Stimulated activated naive CD8-positive, alpha-beta T cell treated with anti-CD3 and anti-CD28 coated beads, Interleukin-15, Interleukin-2, amounts not matched to agents 100 U/mL and 50 U/mL, for 24 hours (primary cell): ENCODE measurements around the gene PHC2.
A peak's percentile ranks its signal among the peaks of the same experiment; 100 is the strongest.
"Not testable (repeated sequence)": the region's sequence is repeated elsewhere in the genome, so short reads cannot be mapped to it uniquely, and the experiment has no call there.

Experiments used
- ATAC-seq: fragments of 150-1000 bp; cut with Tn5 transposase; one replicate; pipeline ENCODE4 v1.10.0; 2021
- DNase-seq: peaks from one replicate; pipeline ENCODE4 v3.0.0; 2021

The PHC2 gene

DNA sequence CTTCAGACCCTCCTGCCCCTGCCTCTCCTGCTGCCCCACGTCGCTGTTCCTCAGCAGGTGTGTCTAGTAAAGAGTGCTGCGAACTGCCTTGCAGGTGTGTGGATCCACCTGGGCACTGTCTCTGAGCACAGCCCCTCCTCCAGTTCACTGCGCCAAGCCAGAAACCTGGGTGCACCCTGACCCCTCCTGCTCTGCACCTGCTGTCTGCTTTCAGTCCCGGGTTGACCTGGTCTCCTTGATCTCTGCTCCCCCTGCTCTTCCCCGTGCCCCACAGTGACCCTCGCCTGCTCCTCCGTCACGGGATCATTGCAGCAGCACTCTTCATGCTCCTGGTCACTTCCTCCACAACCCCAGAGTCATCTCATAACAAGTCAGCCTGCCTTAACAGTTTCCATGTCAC lies 116.5 kb downstream of the PHC2 start:
- ATAC-seq, result no peak
- DNase-seq, result no peak

GRCh38 chr1:33312413-33312749 lies 118.5 kb downstream of the PHC2 start:
- DNase-seq (no peak), ATAC-seq (no peak)

DNA sequence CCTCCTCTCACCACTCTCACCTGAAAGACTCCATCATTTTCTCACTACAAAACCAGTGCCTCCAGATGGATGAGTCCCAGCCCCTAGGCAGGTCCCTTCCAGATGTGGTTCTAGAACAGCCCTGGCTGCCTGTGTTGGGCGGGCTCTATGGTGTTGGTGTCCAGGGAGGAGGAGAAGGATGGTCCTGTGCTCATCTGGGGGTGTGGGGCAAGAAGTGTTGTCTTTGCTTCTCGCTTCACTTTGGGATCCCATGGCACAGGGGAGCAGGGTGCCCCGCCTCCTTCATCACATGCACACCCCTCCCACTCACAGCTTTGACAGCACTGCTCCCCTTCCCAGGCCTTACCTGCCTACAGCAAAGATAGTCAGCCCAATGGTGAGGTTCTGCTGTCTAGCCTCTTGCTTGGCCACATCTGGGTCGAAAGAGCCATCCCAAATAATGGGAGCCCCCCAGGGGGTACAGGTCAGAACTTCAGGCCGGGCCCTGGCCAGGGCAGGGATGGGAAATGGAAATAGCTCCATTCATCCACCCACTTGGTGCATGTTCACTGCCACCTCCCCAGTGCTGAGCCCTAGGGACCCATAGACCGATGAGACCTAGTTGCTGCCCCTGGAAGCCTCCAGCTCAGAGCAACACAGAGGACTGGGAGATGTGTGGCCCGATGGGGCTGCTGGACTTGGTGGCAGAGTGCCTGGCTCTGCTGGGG lies 119.0 kb downstream of the PHC2 start:
- DNase-seq, result no peak
- no peak for ATAC-seq

GRCh38 chr1:33310702-33311101 lies 120.2 kb downstream of the PHC2 start:
- no peak for DNase-seq
- ATAC-seq, result no peak

DNA sequence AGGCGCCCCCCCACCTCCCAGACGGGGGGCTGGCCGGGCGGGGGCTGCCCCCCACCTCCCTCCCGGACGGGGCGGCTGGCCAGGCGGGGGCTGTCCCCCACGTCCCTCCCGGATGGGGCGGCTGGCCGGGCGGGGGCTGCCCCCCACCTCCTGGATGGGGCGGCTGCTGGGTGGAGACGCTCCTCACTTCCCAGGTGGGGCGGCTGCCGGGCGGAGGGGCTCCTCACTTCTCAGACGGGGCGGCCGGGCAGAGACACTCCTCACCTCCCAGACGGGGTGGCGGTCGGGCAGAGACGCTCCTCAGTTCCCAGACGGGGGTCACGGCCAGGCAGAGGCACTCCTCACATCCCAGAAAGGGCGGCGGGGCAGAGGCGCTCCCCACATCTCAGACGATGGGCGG lies 121.5 kb downstream of the PHC2 start:
- not testable (repeated sequence) for DNase-seq, ATAC-seq

DNA sequence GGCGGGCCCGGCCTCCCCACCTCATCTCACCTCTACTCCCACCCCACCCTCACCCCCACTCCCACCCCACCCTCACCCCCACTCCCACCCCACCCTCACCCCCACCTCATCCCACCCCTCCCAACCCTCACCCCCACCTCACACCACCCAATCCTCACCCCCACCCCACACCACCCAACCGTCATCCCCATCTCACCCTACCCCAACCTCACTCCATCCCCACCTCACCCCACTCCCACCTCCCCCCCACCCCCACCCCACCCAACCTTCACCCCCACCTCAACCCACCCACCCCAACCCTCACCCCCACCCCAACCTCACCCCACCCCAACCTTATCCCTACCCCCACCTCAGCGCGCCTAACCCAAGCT lies 123.4 kb downstream of the PHC2 start:
- DNase-seq (no peak), ATAC-seq (no peak)

DNA sequence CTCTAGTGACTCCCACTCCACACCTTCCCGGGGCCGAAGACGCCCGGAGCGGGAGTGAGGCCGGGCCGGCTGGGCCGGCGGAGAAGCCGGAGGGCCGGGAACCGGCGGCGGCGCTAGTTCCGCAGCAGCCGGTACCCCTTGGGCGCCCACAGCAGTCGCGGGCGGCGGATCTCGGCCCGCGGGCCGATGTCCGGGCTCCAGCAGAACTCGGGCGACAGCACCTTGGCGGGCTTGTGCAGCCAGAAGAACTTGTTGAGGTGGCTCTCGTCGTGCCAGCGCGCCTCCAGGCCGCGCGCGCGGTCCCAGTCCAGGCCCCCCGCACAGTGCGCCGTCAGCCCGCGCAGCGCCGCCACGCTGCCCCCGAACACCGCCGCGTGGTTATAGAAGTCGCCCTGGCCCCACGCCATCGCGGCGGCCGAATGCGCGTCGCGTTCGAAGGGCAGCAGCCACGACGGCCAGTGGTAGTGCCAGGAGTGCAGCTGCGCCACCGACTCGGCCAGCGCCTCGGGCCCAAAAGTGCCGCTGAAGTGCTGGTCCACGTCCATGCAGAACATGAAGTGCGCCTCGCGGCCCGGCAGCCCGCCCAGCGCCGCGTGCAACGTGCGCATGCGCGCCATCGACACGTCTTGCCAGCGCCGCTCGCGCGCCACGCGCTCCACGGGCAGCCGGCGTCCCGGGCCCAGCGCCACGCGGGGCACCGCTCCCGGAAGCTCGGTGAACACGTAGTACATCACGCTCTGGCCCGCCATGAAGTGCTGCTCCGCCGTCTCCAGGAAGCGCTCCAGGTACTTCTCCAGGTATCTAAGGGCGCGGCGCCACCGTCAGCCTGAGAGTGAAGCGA lies 124.0 kb downstream of the PHC2 start:
- DNase-seq, result no peak
- ATAC-seq, result no peak

DNA sequence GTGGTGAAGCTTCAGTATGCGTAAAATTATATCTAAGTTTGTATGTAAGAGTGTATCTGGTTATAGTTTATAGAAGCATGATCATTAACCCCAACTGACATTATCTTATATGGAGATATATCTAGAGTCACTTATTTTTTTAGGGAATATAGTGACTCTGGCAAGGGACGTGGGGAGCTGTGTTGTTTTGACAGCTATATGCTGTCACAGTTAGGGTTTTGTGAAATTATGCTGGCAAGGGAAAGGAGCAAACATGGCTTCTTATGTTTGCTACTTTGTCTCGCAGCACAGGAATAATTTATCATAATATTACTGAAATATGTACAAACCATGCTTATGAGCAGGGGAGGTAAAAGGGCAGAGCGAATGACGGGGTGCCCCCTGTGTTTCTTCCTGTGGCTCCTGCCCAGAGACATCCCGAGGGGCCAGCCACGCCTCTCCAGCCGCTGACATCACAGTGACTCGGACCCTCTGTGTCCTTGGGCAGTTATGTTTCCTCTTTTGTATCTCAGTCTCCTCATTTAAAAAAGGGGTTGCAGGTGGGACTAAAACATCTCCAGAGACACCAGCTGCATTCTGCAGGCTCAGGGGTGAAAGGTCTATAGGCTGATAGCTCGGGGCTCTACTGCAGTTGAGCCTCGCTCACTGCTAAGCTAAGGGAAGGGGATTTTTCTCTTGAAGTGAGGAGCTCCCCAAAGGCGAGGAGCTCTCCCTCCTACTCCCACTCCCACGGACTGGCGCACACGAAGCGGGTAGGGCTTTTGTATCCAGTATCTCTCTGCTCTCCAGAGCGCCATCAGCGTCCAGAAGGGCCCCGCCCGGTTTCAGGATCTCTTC lies 124.9 kb downstream of the PHC2 start:
- DNase-seq (no peak), ATAC-seq (no peak)

- ATAC-seq (no peak), DNase-seq (no peak)
Measured at GRCh38 chr1:33305016-33305415, 125.9 kb downstream of the PHC2 start.

DNA sequence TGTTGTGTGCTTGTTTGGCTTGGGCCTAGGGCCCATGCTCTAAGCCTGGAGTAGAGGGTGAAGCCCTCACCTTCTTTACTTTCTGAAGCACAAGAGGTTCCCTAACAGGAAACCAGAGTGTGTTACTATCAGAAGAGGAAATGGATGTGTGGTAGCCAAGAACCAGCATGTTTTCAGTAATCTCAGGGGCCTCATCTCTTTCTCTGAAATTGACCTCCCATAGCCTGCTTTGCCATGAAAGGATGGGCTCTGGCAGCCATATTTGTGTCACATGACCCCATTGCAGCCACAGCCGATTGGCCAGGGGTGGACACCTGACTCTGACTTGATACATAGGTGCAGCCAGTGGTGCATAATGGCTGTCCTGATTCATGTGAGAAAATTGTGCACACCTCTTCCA lies 128.6 kb downstream of the PHC2 start:
- DNase-seq, result peak; percentile 16
- ATAC-seq, result no peak

- ATAC-seq (no peak), DNase-seq (no peak)
Measured at GRCh38 chr1:33301273-33301984, 129.5 kb downstream of the PHC2 start.

DNA sequence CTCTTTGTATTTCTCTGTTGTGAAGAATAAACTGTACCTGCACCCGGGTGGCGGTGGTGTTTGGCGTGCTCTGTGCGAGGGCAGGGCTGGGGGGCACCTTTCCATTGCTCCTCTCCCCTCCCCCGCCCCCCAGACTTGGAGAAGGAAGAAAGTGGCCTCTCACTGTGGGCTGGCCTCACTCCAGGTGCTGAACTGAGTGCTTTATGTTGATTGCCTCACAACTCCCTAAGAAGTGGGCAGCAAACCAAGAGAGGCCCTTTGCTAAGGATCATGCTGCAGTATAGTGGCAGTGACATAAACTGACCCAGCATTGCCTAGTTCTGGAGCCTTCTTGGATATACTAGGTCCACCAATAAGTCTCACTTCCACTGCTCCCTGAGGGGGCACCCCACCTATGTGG lies 130.2 kb downstream of the PHC2 start:
- ATAC-seq, result no peak

DNA sequence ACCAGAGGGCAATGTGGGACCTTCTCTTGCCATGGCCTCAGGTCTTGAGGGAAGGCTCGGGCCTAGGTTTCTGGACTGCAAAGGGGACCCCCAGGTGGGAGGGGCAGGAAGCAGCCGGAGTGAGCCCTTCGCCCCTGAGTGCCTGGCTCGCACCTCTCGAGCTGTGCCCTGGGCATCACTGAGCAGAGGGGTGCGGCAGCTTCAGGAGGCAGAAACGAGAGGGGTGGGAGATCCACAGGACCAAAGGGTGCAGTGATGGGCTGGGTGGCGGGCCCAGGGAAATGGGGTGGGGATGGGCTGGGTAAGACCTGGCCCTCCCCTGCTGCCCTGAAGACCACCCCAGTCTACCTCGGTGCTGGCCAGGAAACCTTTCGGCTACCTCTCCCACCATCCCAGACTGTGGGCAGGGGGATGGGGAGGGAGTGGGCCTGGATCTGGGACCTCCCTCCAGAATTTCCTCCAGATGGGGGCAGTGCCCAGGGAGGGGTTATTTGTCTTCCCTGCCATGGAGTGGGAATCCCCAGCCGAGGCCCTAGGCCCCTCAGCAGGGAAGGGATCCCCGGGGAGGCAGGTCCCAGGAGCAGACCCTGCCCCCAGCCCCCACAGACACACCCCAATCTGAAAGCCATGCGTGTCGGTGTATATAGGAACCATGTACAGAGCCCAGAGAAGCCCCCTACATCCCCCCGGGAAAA lies 131.3 kb downstream of the PHC2 start:
- DNase-seq (no peak), ATAC-seq (no peak)

More for the DNA sequence above, 130.2 kb downstream of the PHC2 start:
- DNase-seq, result no peak

DNA sequence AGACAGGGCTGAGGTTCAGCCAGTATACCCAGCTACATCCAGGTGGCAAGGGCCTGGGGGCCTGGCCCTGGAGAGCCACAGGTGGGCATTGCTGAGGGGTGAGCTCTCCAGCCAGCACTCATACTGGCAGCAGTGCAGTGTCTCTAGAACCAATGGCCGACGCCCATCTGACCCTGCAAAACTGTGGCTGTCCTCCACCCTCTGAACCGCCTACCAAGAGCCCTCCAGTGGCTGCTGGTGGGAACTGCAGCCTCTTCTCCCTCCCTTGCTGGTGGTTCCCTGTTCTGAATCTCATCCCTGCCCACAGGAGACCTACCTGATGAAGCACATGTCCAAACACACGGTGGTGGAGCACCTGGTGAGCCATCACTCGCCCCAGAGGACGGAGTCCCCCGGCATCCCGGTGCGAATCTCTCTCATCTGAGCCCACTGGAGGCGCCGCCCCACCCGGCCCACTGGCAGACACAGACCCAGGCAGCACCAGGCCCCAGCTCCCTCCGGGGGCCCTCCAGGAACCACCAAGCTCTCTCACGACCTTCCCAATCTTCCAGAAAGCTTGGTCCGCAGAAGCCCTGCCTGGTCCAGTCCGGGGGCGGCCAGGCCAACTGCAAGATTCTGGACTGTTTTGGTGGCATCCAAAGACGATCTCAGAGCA lies 132.1 kb downstream of the PHC2 start:
- ATAC-seq (peak; percentile 76), DNase-seq (peak; percentile 76)

DNA sequence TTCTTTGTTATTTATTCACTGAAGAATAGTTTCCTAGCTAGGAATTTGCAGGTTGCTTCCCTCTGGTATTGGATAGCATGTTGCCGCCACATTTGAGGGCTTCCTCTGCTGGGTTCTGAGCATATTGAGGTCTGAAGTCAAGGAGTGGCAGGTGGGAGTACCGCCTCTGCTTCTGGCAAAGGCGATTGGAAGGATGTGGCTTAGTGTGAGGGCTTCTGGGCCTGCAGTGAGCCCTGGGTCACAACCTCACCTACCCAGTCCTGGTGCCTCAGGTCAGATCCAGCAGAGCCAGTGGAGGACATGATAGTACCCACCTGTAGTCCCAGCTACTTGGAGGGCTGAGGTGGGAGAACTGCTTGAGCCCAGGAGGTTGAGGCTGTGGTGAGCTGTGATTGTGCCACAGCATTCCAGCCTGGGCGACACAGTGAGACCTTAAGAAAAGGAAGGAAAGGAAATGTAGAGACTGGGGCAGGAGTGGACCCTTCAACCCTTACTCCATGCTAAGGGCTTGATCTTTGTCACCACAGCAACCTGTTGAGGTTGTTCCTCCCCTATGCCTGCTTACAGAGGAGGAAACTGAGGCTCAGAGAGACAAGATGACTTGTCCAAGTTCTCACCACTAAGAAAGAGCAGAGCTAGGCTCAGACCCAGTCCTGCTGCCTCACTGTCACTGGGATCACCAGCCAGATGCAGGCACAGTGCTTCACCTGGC lies 132.8 kb downstream of the PHC2 start:
- ATAC-seq (no peak), DNase-seq (no peak)

GRCh38 chr1:33296824-33297223 lies 134.1 kb downstream of the PHC2 start:
- DNase-seq, result no peak
- ATAC-seq, result no peak

GRCh38 chr1:33296082-33296458 lies 134.8 kb downstream of the PHC2 start:
- ATAC-seq, result no peak
- DNase-seq, result no peak

DNA sequence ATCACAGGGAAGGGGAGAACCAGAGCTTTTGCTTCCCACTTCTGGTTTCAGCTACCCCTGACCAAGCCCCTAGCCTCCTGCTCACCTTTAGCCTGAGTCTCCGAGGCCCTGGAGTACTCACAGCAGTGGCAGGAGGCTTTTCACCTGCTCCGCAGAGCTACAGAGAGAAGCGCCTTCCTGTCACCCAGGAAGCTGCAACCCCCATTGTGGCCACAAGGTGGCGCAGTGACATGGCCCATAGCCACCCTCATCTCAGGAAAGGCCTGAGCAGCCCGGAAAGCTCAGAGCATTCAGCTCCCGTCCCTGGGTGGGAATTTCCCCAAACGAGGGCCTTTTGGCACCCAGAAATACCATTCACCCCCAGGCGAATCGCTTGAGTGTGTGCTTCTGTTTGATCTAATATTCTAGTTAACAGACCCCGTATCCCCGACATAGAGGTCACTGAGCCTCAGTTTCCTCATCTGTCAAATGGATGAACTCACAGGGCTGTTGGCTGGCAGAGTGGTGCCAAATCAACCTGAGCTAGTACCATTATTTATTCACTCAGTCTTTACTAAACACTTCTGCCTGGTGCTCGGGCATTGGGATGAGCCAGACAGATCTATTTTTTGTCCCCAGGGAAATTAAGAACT lies 135.3 kb downstream of the PHC2 start:
- ATAC-seq, result peak; percentile 88
- peak; percentile 90 for DNase-seq

DNA sequence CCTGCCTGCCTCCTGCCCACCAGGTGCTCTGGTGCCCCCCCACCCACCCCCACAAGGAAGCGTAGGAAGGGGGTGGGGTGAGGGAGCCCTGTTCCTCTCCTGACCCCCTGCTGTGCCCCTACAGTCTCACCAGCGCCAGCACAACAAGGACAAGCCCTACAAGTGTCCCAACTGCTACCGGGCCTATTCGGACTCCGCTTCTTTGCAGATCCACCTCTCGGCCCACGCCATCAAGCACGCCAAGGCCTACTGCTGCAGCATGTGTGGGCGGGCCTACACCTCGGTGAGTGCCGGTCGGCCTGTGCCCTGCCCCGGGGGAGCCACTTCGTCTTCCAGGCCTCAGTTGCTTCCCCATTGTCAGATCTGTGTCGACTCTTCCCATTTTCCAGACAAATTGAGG lies 135.9 kb downstream of the PHC2 start:
- DNase-seq (no peak), ATAC-seq (no peak)
